ENCODE results near the gene USP17L28. TPM values are rescaled to one million over a fixed set of nuclear protein-coding genes. Genes with fewer than 3 reads are reported as not detected.
"Not testable (repeated sequence)": the region's sequence is repeated elsewhere in the genome, so short reads cannot be mapped to it uniquely, and the experiment has no call there.

USP17L28 gene
- total and polyA plus RNA-seq, 12 donors = not detected

DNA sequence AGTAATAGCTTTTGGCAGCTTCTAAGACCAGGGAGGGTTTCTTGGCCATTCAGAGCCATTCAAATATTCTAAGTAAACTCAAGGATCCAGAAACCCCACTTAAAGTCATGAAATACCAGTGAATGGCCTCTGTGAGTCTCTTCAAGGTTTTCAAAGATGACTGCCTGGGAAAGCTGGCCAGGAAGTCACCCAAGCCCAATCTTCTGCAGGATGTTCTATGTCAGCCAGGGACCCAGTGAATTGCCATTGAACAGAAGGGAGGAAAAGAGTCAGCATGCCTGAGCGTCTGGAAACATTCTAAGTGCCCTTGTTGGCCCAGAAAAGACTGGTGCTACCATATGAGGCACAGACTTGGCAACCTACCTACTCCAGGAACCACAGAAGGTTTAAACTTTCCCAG, 31.2 kb downstream of the USP17L28 start:
- H3K9me3 ChIP-seq (replicated peaks in 1 of 3); H3K4me1 ChIP-seq (replicated peaks in 1 of 2); H3K27me3 ChIP-seq; intact Hi-C loops (cut with DNase I); H3K4me3 ChIP-seq; H3K36me3 ChIP-seq (replicated peaks in 1 of 2); DNase-seq; H3K27ac ChIP-seq: not testable (repeated sequence)
- WGBS, 4 donors = 33 to 89% (median 68%) methylated on average over 1 of the region's 1 CpG

DNA sequence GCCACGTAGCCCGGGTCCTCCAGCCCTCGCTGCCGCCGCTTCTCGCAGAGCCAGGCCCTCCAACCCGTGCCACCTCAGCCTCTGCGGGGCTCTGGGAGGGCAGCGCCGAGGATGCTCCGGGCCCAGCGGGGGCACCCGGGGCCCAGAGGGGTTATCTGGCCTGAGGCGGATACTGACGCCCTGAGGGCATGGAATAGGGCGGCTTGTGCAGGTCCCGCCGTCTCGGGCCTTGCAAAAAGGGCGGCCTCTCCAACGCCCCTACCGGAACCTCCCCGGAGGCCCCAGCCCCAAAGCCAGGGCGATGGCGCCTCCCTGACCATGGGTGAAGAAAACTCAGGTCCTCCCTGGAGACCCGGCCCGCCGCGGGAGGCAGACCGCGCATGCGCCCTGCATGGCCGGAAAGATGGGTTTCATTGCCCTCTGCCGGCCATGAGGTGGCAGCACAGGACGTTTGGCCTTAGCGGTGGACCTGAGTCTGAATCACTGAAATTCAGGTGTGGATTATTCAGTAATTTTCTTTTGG, 32.4 kb downstream of the USP17L28 start:
- H3K27me3 ChIP-seq; intact Hi-C loops (cut with DNase I); H3K36me3 ChIP-seq (replicated peaks in 1 of 2); H3K4me1 ChIP-seq (replicated peaks in 1 of 2); H3K9me3 ChIP-seq (replicated peaks in 1 of 3); H3K27ac ChIP-seq: not testable (repeated sequence)
- peak; percentile 26 to 79 (median 56) for DNase-seq
- WGBS, 4 donors = 3 to 46% (median 25%) methylated on average over 3 to 32 of the region's 36 CpGs
- peak overlapping the region in 2 of 4 donors; percentile 16 to 53 for H3K4me3 ChIP-seq
- TF ChIP-seq, protein P1, sequence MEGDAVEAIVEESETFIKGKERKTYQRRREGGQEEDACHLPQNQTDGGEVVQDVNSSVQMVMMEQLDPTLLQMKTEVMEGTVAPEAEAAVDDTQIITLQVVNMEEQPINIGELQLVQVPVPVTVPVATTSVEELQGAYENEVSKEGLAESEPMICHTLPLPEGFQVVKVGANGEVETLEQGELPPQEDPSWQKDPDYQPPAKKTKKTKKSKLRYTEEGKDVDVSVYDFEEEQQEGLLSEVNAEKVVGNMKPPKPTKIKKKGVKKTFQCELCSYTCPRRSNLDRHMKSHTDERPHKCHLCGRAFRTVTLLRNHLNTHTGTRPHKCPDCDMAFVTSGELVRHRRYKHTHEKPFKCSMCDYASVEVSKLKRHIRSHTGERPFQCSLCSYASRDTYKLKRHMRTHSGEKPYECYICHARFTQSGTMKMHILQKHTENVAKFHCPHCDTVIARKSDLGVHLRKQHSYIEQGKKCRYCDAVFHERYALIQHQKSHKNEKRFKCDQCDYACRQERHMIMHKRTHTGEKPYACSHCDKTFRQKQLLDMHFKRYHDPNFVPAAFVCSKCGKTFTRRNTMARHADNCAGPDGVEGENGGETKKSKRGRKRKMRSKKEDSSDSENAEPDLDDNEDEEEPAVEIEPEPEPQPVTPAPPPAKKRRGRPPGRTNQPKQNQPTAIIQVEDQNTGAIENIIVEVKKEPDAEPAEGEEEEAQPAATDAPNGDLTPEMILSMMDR (IDR thresholded peaks at IDR 0.05) = peak; percentile 50 to 66 (median 56)

DNA sequence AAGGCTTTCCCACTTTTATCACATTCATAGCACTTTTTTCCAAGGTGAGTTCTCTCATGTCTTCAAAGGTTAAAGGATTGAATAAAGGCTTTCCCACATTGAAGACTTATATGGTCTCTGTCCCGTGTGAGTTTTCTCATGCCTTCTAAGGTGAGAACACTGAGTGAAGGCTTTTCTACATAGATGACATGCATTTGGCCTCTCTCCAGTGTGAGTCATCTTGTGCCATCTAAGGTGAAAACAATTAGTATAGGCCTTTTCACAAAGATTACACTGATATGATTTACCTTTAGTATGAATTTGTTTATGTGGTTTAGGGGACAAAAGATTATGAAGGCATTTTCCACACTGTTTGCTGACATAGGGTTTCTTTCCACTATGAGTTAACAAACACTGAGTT, 35.4 kb downstream of the USP17L28 start:
- Histone ChIP-seq H3K9me3 (replicated peaks in 1 of 3) (no peaks in the 10 kb centered on the region), H3K27me3 (no peaks in the 10 kb centered on the region), H3K27ac (no peak overlapping the region), H3K36me3 (replicated peaks in 1 of 2) (no peaks in the 10 kb centered on the region), H3K4me1 (replicated peaks in 1 of 2) (no peaks in the 10 kb centered on the region), H3K4me3 (no peak overlapping the region)
- intact Hi-C loops (cut with DNase I) = no loop called here
- no peak for TF ChIP-seq POLR2A (IDR thresholded peaks at IDR 0.05)
- TF ChIP-seq, protein P1 (IDR thresholded peaks at IDR 0.05) = no peak
- WGBS, 4 donors = 69 to 90% (median 74%) methylated on average over 1 of the region's 1 CpG
- DNase-seq = no peak

DNA sequence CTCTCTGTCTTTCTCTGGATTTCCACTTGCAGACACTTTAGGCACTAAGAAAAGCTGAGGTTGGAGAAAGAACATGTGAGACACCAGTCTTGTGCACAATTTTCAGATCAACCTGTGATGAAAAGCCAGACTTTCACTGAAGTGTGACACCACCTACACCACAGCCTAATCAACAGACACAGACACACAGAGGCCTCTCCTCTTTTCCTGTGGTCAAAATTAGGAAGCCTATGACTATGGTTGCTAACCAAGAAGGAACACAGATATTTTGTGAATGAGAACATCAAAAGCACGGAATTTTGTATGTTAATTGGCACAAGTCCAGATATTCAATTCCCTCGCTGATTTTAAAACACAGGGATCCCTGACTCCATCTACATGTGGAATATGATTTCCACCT, 40.3 kb downstream of the USP17L28 start:
- intact Hi-C loops (cut with DNase I) = not testable (repeated sequence)
- 49 to 65% (median 57%) methylated on average over 2 of the region's 2 CpGs for WGBS, 4 donors

More for the DNA sequence above, 40.3 kb downstream of the USP17L28 start:
- not testable (repeated sequence) for H3K27ac ChIP-seq; H3K4me3 ChIP-seq; H3K4me1 ChIP-seq (replicated peaks in 1 of 2); H3K36me3 ChIP-seq (replicated peaks in 1 of 2); DNase-seq; H3K9me3 ChIP-seq (replicated peaks in 1 of 3); H3K27me3 ChIP-seq

Other genes starting within 250 kb of the USP17L28 start
- gene FAM90A26, start 178.5 kb upstream of the USP17L28 start, total RNA-seq = not detected
- not detected for gene FAM90A26, start 178.5 kb upstream of the USP17L28 start, polyA plus RNA-seq
- gene USP17L10, start 138.2 kb upstream of the USP17L28 start, total RNA-seq = not detected
- not detected for gene USP17L10, start 138.2 kb upstream of the USP17L28 start, polyA plus RNA-seq
- gene USP17L11, start 133.5 kb upstream of the USP17L28 start, total RNA-seq = not detected
- not detected for gene USP17L11, start 133.5 kb upstream of the USP17L28 start, polyA plus RNA-seq
- gene USP17L12, start 128.7 kb upstream of the USP17L28 start, total RNA-seq = not detected
- gene USP17L12, start 128.7 kb upstream of the USP17L28 start, polyA plus RNA-seq = not detected
- gene USP17L13, start 124.0 kb upstream of the USP17L28 start, total RNA-seq = not detected
- not detected for gene USP17L13, start 124.0 kb upstream of the USP17L28 start, polyA plus RNA-seq
- not detected for gene USP17L15, start 114.5 kb upstream of the USP17L28 start, total RNA-seq
- gene USP17L15, start 114.5 kb upstream of the USP17L28 start, polyA plus RNA-seq = not detected
- not detected for gene USP17L17, start 105.0 kb upstream of the USP17L28 start, total RNA-seq
- not detected for gene USP17L17, start 105.0 kb upstream of the USP17L28 start, polyA plus RNA-seq
- gene USP17L18, start 100.3 kb upstream of the USP17L28 start, total RNA-seq = not detected
- gene USP17L18, start 100.3 kb upstream of the USP17L28 start, polyA plus RNA-seq = not detected
- gene USP17L19, start 95.5 kb upstream of the USP17L28 start, total RNA-seq = not detected
- not detected for gene USP17L19, start 95.5 kb upstream of the USP17L28 start, polyA plus RNA-seq
- gene USP17L20, start 90.8 kb upstream of the USP17L28 start, total RNA-seq = not detected
- gene USP17L20, start 90.8 kb upstream of the USP17L28 start, polyA plus RNA-seq = not detected
- gene USP17L21, start 86.0 kb upstream of the USP17L28 start, total RNA-seq = not detected
- gene USP17L21, start 86.0 kb upstream of the USP17L28 start, polyA plus RNA-seq = not detected
- gene USP17L22, start 81.3 kb upstream of the USP17L28 start, total RNA-seq = 1 to 10 TPM in 1 of 9 donors, not detected in 8; 4.4 TPM
- not detected for gene USP17L22, start 81.3 kb upstream of the USP17L28 start, polyA plus RNA-seq
- not detected for gene USP17L24, start 23.7 kb upstream of the USP17L28 start, total RNA-seq
- gene USP17L24, start 23.7 kb upstream of the USP17L28 start, polyA plus RNA-seq = not detected
- not detected for gene USP17L25, start 19.0 kb upstream of the USP17L28 start, total RNA-seq
- not detected for gene USP17L25, start 19.0 kb upstream of the USP17L28 start, polyA plus RNA-seq
- not detected for gene USP17L26, start 14.2 kb upstream of the USP17L28 start, total RNA-seq
- gene USP17L26, start 14.2 kb upstream of the USP17L28 start, polyA plus RNA-seq = not detected
- gene USP17L5, start 9.5 kb upstream of the USP17L28 start, total RNA-seq = not detected
- not detected for gene USP17L5, start 9.5 kb upstream of the USP17L28 start, polyA plus RNA-seq
- not detected for gene USP17L27, start 4.7 kb upstream of the USP17L28 start, total RNA-seq
- not detected for gene USP17L27, start 4.7 kb upstream of the USP17L28 start, polyA plus RNA-seq
- gene USP17L29, start 4.7 kb downstream of the USP17L28 start, total RNA-seq = not detected
- not detected for gene USP17L29, start 4.7 kb downstream of the USP17L28 start, polyA plus RNA-seq
- gene USP17L30, start 14.2 kb downstream of the USP17L28 start, total RNA-seq = not detected
- not detected for gene USP17L30, start 14.2 kb downstream of the USP17L28 start, polyA plus RNA-seq
- gene DEFB131A, start 95.5 kb downstream of the USP17L28 start, total RNA-seq = not detected
- not detected for gene DEFB131A, start 95.5 kb downstream of the USP17L28 start, polyA plus RNA-seq